ENCODE data around the gene DHX8. TPM values are rescaled to one million over a fixed set of nuclear protein-coding genes. Genes with fewer than 3 reads are reported as not detected.

The DHX8 gene
- total and polyA plus RNA-seq, 2 donors from 2014 or later, result 28.7 to 53.9 TPM

GRCh38 chr17:43568506-43569082, 84.8 kb downstream of the DHX8 start:
- TF ChIP-seq, protein P1, sequence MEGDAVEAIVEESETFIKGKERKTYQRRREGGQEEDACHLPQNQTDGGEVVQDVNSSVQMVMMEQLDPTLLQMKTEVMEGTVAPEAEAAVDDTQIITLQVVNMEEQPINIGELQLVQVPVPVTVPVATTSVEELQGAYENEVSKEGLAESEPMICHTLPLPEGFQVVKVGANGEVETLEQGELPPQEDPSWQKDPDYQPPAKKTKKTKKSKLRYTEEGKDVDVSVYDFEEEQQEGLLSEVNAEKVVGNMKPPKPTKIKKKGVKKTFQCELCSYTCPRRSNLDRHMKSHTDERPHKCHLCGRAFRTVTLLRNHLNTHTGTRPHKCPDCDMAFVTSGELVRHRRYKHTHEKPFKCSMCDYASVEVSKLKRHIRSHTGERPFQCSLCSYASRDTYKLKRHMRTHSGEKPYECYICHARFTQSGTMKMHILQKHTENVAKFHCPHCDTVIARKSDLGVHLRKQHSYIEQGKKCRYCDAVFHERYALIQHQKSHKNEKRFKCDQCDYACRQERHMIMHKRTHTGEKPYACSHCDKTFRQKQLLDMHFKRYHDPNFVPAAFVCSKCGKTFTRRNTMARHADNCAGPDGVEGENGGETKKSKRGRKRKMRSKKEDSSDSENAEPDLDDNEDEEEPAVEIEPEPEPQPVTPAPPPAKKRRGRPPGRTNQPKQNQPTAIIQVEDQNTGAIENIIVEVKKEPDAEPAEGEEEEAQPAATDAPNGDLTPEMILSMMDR (IDR thresholded peaks at IDR 0.05; ENCODE audit: borderline replicate concordance, extremely low read depth, insufficient read depth), result no peak
- no peaks in the 10 kb centered on the region for H3K4me1 ChIP-seq (ENCODE audit: control insufficient read depth in 2 of 3, insufficient read depth in 2 of 3, low read depth in 1 of 3, low read length in 3 of 3)
- no peaks in the 10 kb centered on the region for H3K9me3 ChIP-seq (ENCODE audit: control insufficient read depth in 2 of 3, insufficient read depth in 1 of 3, low read length in 3 of 3)
- DNase-seq (no peak), FAIRE-seq (no peak)
- intact Hi-C loops (cut with DNase I), result no loop called here
- H3K36me3 ChIP-seq (ENCODE audit: control insufficient read depth in 2 of 3, insufficient read depth in 3 of 3, low read length in 3 of 3), result no peaks in the 10 kb centered on the region
- no peaks in the 10 kb centered on the region for H3K27me3 ChIP-seq (ENCODE audit: control insufficient read depth, insufficient read depth, low read length)
- H3K27ac ChIP-seq (ENCODE audit: low read depth in 2 of 2, low read length in 2 of 2), result no peak overlapping the region
- no peak overlapping the region for H3K4me3 ChIP-seq (ENCODE audit: low read length in 3 of 3)
- H3K9ac ChIP-seq (ENCODE audit: low read length in 3 of 3), result no peak overlapping the region

- no peaks in the 10 kb centered on the region for H3K9me3 ChIP-seq (ENCODE audit: control insufficient read depth in 2 of 3, insufficient read depth in 1 of 3, low read length in 3 of 3)
- no peak for DNase-seq
- no peak overlapping the region for H3K9ac ChIP-seq (ENCODE audit: low read length in 3 of 3)
- H3K27ac ChIP-seq (ENCODE audit: low read depth in 2 of 2, low read length in 2 of 2), result no peak overlapping the region
- no peak overlapping the region for H3K4me3 ChIP-seq (ENCODE audit: low read length in 3 of 3)
- FAIRE-seq, result no peak
- intact Hi-C loops (cut with DNase I), result loop anchor here (10.0 kb wide), 1 partner anchor 56 kb away; no protein-coding TSS in a partner anchor
- no peaks in the 10 kb centered on the region for H3K36me3 ChIP-seq (ENCODE audit: control insufficient read depth in 2 of 3, insufficient read depth in 3 of 3, low read length in 3 of 3)
- TF ChIP-seq, protein P1 (IDR thresholded peaks at IDR 0.05; ENCODE audit: borderline replicate concordance, extremely low read depth, insufficient read depth), result no peak
- H3K27me3 ChIP-seq (ENCODE audit: control insufficient read depth, insufficient read depth, low read length), result no peaks in the 10 kb centered on the region
- H3K4me1 ChIP-seq (ENCODE audit: control insufficient read depth in 2 of 3, insufficient read depth in 2 of 3, low read depth in 1 of 3, low read length in 3 of 3), result no peaks in the 10 kb centered on the region
Observed at GRCh38 chr17:43570518-43570928, 86.7 kb downstream of the DHX8 start.

DNA sequence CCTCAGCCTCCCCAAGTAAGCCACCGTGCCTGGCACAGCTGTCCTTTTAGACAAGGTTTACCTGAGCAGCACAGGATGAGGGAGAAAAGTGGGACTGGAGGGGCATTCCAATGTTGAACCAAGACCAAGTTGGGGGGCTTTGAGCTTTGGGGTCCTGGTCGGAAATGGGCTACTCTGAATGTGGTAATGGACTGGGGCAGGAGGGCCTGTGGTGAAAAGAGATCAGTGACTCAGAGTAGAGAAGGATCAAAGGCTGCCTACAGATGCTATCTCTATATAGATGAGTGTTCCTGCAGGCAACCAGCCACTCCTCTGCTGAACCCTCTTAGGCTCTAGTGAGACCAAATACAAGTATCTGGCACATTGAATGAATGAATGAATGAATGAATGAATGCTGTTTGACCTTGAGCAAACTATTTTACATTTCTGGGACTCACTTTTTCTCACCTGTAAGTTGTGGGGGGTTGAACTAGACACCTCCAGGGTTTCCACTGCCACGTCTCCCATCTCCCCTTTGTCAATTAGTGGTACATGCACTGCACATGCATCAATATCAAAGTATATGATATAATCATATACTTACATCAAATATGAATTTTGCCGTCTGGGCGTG, 88.7 kb downstream of the DHX8 start:
- no peak overlapping the region for H3K27ac ChIP-seq (ENCODE audit: low read depth in 2 of 2, low read length in 2 of 2)
- no peak overlapping the region for H3K4me3 ChIP-seq (ENCODE audit: low read length in 3 of 3)
- TF ChIP-seq, protein P1 (IDR thresholded peaks at IDR 0.05; ENCODE audit: borderline replicate concordance, extremely low read depth, insufficient read depth), result no peak
- H3K4me1 ChIP-seq (ENCODE audit: control insufficient read depth in 2 of 3, insufficient read depth in 2 of 3, low read depth in 1 of 3, low read length in 3 of 3), result no peaks in the 10 kb centered on the region
- no peaks in the 10 kb centered on the region for H3K27me3 ChIP-seq (ENCODE audit: control insufficient read depth, insufficient read depth, low read length)
- no peaks in the 10 kb centered on the region for H3K36me3 ChIP-seq (ENCODE audit: control insufficient read depth in 2 of 3, insufficient read depth in 3 of 3, low read length in 3 of 3)
- no peak for DNase-seq
- intact Hi-C loops (cut with DNase I), result loop anchor here (10.0 kb wide), 1 partner anchor 58 kb away; no protein-coding TSS in a partner anchor
- H3K9ac ChIP-seq (ENCODE audit: low read length in 3 of 3), result no peak overlapping the region
- FAIRE-seq, result no peak
- H3K9me3 ChIP-seq (ENCODE audit: control insufficient read depth in 2 of 3, insufficient read depth in 1 of 3, low read length in 3 of 3), result no peaks in the 10 kb centered on the region

Data from kidney (tissue), 14 donors.